ENCODE results near the gene TYK2. TPM values are rescaled to one million over a fixed set of nuclear protein-coding genes. Genes with fewer than 3 reads are reported as not detected.

The TYK2 gene
- total and polyA plus RNA-seq, 2 of the 4 experiments (the other 2 are of a cell fraction), result 40.9 to 97.9 TPM

DNA sequence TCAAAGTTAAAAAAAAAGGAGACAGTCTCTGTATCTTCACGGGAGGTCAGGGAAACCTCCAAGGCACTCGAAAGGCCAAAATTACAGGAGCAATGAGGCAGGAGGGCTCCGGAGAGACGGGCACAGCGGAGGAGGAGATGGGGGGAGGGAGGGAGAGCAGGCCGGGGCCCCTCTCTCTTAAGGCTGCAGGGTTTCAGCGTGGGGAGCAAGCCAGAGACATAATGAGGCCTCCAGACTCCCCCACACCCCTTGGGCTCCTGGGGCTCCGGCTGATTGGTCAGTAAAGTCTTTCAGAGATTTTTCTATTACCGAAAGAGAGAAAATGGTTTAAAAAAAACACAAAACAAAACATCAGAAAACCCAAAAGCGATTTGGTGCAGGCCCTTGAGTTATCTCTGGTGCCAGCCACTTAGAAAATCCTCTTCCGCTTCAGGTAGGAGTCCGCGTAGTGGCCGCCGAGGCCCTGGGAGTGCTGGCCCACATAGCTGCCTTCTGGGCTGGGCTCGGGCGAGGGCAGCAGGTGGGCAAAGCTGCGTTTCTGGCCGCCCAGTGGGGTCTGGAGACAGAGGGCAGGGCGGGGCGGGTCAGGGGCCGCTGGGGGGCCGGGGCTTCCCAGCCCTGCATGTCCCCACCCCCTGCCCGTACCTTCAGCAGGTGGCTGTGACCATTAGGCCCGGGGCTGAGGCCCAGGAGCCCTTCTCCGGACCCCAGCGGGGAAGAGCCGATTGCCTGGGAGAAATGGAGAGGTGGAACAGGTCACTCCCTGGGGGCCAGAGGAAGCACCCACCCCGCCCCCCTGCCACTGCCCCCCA lies 63.1 kb downstream of the TYK2 start (continued):
- no peak for TF ChIP-seq ELK1 (IDR thresholded peaks at IDR 0.05; ENCODE audit: borderline replicate concordance, low read depth, low read length)

DNA sequence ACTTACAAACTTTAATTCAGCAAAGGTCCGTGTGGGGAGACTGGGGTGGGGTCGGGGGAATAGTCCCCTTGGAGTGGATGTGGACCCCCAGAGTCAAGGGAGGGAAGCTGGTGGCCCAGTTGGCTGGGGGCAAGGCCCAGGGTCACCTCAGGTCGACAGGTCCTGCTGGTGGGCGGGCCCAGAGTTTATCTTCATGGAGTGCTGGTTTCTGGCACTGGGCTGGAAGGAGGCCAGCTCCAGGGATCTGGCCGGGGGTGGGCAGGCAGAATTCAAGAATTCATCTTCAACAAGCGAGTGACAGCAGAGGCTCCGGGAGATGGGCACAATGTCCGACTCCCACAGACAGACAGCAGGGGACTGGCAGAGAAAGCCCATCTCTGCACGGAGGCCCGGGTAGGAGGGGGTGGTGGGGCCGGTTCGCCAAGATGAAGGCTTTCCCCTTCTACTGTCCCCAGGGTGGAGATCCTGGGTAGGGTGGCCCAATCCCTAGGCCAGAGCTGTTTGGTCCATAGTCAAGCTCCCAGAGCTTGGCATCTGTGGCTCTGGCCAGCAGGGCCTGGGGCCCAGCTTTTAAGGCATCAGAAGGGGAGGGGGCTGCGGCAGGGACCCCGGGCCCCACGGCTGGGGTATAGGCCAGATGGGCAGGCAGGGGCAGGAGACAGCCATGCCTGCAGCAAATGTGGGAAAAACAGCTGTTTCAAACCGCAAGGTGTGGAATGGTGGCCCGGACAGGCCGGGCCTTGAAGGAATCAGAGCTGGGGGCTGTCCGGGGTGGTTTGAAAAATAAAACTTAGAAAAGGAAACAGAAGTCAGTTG lies 63.9 kb downstream of the TYK2 start:
- POLR2A ChIA-PET (ENCODE audit: unreplicated experiment), result no interaction called here
- H2AFZ ChIP-seq (replicated peaks; ENCODE audit: low read length, poor library complexity), result peak overlapping the region; percentile 93
- H3K4me2 ChIP-seq (ENCODE audit: low read depth, low read length), result no peak overlapping the region
- CTCF ChIA-PET, result no interaction called here
- no peak overlapping the region for H2BK15ac ChIP-seq (ENCODE audit: low read depth, low read length)
- H3K4ac ChIP-seq (ENCODE audit: low read depth, low read length), result no peak overlapping the region
- no peaks in the 10 kb centered on the region for H4K20me1 ChIP-seq (ENCODE audit: insufficient read depth, low read length)
- H2BK20ac ChIP-seq (ENCODE audit: low read depth, low read length), result no peak overlapping the region
- H2AK9ac ChIP-seq (replicated peaks; ENCODE audit: low read depth, low read length, poor library complexity), result peak overlapping the region; percentile 33
- H3K9ac ChIP-seq (ENCODE audit: low read depth, low read length), result peak overlapping the region; percentile 33; the same call in 1 of the 2 replicates
- H3K27me3 ChIP-seq (ENCODE audit: control insufficient read depth, insufficient read depth, low read length), result no peaks in the 10 kb centered on the region
- H4K91ac ChIP-seq (ENCODE audit: insufficient read depth, low read depth, low read length), result no peak overlapping the region
- H2AK5ac ChIP-seq (ENCODE audit: low read depth, low read length), result 0 out of 2 replicates have a peak overlapping the region, but pooled peaks have one; percentile 7
- H4K8ac ChIP-seq (ENCODE audit: low read depth in 2 of 2, low read length in 2 of 2), result peak overlapping the region; percentile 51 to 85; a peak in 3 of 4 replicates
- intact Hi-C loops (cut with micrococcal nuclease) (no loop called here), in situ Hi-C loops (cut with MboI; ENCODE audit: low sequenced_read_pairs) (no loop called here), dilution Hi-C loops (cut with HindIII; ENCODE audit: low sequenced_read_pairs, unreplicated experiment) (no loop called here)
- no peak overlapping the region for H2BK120ac ChIP-seq (ENCODE audit: low read depth, low read length)
- H3K27ac ChIP-seq (ENCODE audit: insufficient read depth, low read length), result no peak overlapping the region
- no peak overlapping the region for H4K5ac ChIP-seq (ENCODE audit: low read depth, low read length)
- H3K4me3 ChIP-seq (ENCODE audit: insufficient read depth, low read depth, low read length), result no peak overlapping the region
- DNase-seq (no peak), ATAC-seq (ENCODE audit: low read depth) (no peak)
- peaks cover 14 to 19% of the 10 kb centered on the region in 2 experiments for H3K79me1 ChIP-seq (ENCODE audit: low read depth in 1 of 2, low read length in 2 of 2)
- H3K18ac ChIP-seq (ENCODE audit: low read depth, low read length), result no peak overlapping the region
- H3K56ac ChIP-seq (ENCODE audit: extremely low read depth, insufficient read depth, low read length), result no peak overlapping the region
- no peak overlapping the region for H3K23ac ChIP-seq (ENCODE audit: low read depth, low read length)
- no peaks in the 10 kb centered on the region for H3K9me3 ChIP-seq (ENCODE audit: control insufficient read depth, insufficient read depth, low read length)
- BruUV-seq (replicated peaks), result TSS peak; percentile 89
- WGBS, 2 experiments (ENCODE audit: extremely low coverage in 2 of 2, insufficient read length in 1 of 2), result 55% methylated on average over 4 of the region's 19 CpGs; no CpG with 5 or more reads in 1 of the 2 experiments
- H3K4me1 ChIP-seq (ENCODE audit: control insufficient read depth, insufficient read depth, low read length), result no peaks in the 10 kb centered on the region
- peaks cover 30% of the 10 kb centered on the region for H3K36me3 ChIP-seq (ENCODE audit: control insufficient read depth, insufficient read depth, low read length)
- peaks cover 7% of the 10 kb centered on the region; the same call in 1 of the 2 replicates for H3K9me1 ChIP-seq (ENCODE audit: insufficient read depth, low read length)
- H2BK5ac ChIP-seq (ENCODE audit: low read depth, low read length, poor library complexity, severe bottlenecking), result no peak overlapping the region
- H3K14ac ChIP-seq (replicated peaks; ENCODE audit: low read depth, low read length), result no peak overlapping the region
- TF ChIP-seq RAD21 (IDR thresholded peaks at IDR 0.05; ENCODE audit: low read length) (no peak), NFE2L2 (IDR thresholded peaks at IDR 0.05; ENCODE audit: low read depth, low read length) (no peak), CTCF (conservative IDR thresholded peaks at IDR 0.05; ENCODE audit: low read depth, low read length) (no peak), CEBPB (IDR thresholded peaks at IDR 0.05; ENCODE audit: low read depth, low read length) (no peak), MAZ (IDR thresholded peaks at IDR 0.05; ENCODE audit: borderline replicate concordance, low read depth, low read length) (no peak), RFX5 (IDR thresholded peaks at IDR 0.05; ENCODE audit: low read depth, low read length) (no peak), MAFK (IDR thresholded peaks at IDR 0.05; ENCODE audit: low read depth, low read length) (no peak), BHLHE40 (IDR thresholded peaks at IDR 0.05; ENCODE audit: low read depth, low read length) (no peak)
- TF ChIP-seq, protein P1, sequence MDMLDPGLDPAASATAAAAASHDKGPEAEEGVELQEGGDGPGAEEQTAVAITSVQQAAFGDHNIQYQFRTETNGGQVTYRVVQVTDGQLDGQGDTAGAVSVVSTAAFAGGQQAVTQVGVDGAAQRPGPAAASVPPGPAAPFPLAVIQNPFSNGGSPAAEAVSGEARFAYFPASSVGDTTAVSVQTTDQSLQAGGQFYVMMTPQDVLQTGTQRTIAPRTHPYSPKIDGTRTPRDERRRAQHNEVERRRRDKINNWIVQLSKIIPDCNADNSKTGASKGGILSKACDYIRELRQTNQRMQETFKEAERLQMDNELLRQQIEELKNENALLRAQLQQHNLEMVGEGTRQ (IDR thresholded peaks at IDR 0.05; ENCODE audit: low read depth, low read length), result no peak

Data from IMR-90 (cell line).